AG04450 (cell line): Measurements from ENCODE around the gene HOXA7. TPM values are rescaled to one million over a fixed set of nuclear protein-coding genes. Genes with fewer than 3 reads are reported as not detected.

Source experiments
- CTCF ChIA-PET: fragments of 300-600, 350-600 bp; formaldehyde crosslinking; extraction: SDS; loops from one replicate; lab custom pipeline; 2022; ENCODE audit warnings: antibody characterized with exemption, inconsistent platforms; lab: Charles Lee
- POLR2A ChIA-PET: fragments of 350-600 bp; formaldehyde crosslinking; extraction: SDS; loops from one replicate; lab custom pipeline; 2021; ENCODE audit warnings: antibody characterized with exemption, inconsistent platforms; lab: Yijun Ruan, JAX
- DNase-seq: peaks from one replicate; pipeline ENCODE4 v3.0.0-alpha.2; 2011; ENCODE audit warnings: low read depth, low spot score
- H3K27ac ChIP-seq: one replicate; pipeline ENCODE4 v1.5.1; 2012; ENCODE audit warnings: low read depth, low read length, control low read depth
- H3K27me3 ChIP-seq: one replicate; pipeline ENCODE4 v1.6.0; 2012; ENCODE audit warnings: low read length; ENCODE audit not compliant: control insufficient read depth, insufficient read depth
- H3K4me3 ChIP-seq: 2 replicates; pipeline ENCODE4 v1.5.1; 2011; ENCODE audit warnings: mild to moderate bottlenecking, low read depth, low read length, control low read depth
- H3K9me3 ChIP-seq: 2 replicates; pipeline ENCODE4 v1.5.1; 2012; ENCODE audit warnings: low read length; ENCODE audit not compliant: control insufficient read depth, insufficient read depth
- polyA plus RNA-seq: library from polyadenylated mRNA; depleted of rRNA; stranded (reverse); fragments of >200 nt; gene quantifications from 2 replicates; pipeline ENCODE4 v1.2.3, GENCODE V29; 2011
- TF ChIP-seq, protein P1 (sequence below): IDR thresholded peaks from 2 replicates; pipeline ENCODE4 v1.5.1; 2011; ENCODE audit warnings: low read depth, low read length, control low read depth, inconsistent platforms

Gene HOXA7
- polyA plus RNA-seq, 1 experiment: 5.3 TPM

DNA sequence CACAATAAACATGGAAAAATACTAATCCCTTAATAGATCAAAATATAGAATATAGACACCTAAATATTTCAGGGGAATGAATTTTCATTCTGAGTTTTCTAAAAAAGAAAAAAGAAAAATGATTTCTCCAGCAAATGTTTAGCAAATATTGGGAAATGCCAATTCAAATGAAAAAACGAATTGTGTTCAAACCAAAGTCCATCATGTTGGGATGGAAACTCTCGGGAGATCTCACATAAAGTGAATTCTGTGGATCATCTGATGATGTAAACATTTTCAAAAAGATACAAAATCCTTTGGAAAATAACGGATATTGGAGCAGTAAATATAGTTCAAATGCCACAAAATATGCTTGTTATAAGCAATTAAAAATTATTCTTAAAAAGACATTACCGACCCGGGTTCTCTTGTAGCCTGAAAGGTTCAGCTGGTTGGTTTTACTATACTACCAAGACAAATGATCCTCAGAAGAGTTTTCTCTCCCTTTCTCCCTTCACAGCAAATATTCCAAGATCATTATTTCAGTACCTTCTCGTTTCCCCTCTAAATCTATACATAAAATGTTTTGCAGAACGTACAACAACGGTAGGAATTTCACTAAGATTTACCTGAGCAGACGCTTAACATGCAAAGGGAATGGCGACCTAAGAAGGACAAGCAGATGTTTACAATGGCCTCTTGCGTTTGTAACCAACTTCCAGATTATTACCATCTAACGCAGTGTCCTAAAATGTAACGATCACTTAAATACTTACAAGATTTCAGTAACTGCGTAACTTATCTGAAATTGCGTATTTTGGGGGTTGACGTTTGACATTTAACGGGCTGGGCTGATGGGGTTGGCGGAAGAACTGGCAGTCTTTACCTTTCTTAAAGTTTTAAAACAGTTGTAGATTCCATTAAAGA is 40.9 kb upstream of the HOXA7 start:
- ChIA-PET CTCF (no interaction called here), POLR2A (no interaction called here)
- Histone ChIP-seq H3K9me3 (peaks cover 8% of the 10 kb centered on the region; the same call in 1 of the 2 replicates), H3K27me3 (peaks cover 83% of the 10 kb centered on the region), H3K27ac (no peak overlapping the region), H3K4me3 (no peak overlapping the region)
- TF ChIP-seq, protein P1, sequence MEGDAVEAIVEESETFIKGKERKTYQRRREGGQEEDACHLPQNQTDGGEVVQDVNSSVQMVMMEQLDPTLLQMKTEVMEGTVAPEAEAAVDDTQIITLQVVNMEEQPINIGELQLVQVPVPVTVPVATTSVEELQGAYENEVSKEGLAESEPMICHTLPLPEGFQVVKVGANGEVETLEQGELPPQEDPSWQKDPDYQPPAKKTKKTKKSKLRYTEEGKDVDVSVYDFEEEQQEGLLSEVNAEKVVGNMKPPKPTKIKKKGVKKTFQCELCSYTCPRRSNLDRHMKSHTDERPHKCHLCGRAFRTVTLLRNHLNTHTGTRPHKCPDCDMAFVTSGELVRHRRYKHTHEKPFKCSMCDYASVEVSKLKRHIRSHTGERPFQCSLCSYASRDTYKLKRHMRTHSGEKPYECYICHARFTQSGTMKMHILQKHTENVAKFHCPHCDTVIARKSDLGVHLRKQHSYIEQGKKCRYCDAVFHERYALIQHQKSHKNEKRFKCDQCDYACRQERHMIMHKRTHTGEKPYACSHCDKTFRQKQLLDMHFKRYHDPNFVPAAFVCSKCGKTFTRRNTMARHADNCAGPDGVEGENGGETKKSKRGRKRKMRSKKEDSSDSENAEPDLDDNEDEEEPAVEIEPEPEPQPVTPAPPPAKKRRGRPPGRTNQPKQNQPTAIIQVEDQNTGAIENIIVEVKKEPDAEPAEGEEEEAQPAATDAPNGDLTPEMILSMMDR: no peak
- DNase-seq: no peak

DNA sequence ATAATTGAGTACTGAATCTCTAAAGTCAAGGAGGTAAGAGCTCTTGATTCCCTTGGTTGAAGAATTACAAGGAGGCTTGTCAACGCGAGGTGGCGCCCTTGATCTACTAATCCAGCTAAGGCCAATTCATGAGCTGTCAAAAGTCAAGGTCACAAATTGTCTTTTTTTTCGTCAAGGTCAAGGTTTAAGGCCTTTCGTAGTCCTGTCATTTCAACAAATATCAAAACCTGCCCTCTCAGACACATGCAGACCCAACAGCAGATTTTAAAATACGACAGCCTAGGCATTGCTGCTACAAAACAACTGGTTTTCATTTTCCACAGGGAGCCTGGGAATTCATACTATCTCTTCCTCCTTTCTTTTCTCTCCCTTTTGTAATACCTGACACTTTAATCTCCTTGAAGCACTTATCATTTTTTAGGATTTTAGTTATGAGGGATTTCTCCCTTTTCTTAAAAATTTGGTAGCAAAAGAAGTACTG is 39.9 kb upstream of the HOXA7 start:
- peak; percentile 37 for DNase-seq
- TF ChIP-seq, protein P1: peak; percentile 80
- Histone ChIP-seq H3K9me3 (peaks cover 11% of the 10 kb centered on the region; the same call in 1 of the 2 replicates), H3K27ac (no peak overlapping the region), H3K4me3 (no peak overlapping the region), H3K27me3 (peaks cover 83% of the 10 kb centered on the region)
- ChIA-PET POLR2A (interaction anchor here (0.6 to 0.7 kb wide), 2 partner anchors 12 to 368 kb away, joined by 4 to 12 read pairs; no protein-coding TSS in a partner anchor), CTCF (interaction anchor here (0.5 to 3.2 kb wide), 73 partner anchors 9 to 1725 kb away, joined by 3 to 68 read pairs (median 5); no protein-coding TSS in a partner anchor)

DNA sequence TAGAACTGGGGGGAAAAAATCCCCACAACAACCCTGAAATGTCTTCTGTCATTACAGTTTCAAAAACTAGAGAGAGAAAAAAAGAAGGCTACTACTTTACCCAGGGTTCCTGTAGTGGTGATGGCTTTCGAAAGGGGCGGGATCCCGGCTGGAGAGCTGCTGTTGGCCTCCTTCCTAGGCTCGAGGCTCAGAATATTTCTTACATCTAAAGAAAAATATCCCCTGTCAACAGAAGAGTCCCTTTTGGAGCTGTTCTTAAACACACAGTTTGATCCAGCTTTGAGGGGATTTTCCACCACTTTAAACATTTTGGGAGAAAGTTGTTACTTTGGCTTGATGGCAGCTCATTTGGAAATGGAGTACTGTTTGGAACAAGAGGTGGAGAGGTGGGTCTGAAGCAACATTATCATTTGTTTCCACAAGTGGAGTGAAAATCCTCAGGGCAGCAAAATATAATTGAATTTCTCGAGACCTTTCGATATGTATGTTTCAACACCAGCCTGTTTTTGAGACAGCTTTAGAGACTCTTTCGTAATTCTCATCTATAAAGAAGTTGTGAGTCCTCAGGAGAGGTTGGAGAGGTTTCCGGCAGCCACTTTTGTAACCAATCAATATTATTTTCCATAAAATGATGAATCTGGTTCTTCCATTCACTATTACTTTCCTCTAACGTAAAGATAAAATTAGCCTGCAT is 38.4 kb upstream of the HOXA7 start:
- POLR2A ChIA-PET: no interaction called here
- CTCF ChIA-PET: interaction anchor here (0.9 to 3.2 kb wide), 26 partner anchors 8 to 1727 kb away, joined by 3 to 68 read pairs (median 10); no protein-coding TSS in a partner anchor
- no peak for DNase-seq
- H3K27me3 ChIP-seq: peaks cover 84% of the 10 kb centered on the region
- TF ChIP-seq, protein P1: no peak
- H3K27ac ChIP-seq: no peak overlapping the region
- H3K4me3 ChIP-seq: no peak overlapping the region
- peaks cover 11% of the 10 kb centered on the region; the same call in 1 of the 2 replicates for H3K9me3 ChIP-seq

DNA sequence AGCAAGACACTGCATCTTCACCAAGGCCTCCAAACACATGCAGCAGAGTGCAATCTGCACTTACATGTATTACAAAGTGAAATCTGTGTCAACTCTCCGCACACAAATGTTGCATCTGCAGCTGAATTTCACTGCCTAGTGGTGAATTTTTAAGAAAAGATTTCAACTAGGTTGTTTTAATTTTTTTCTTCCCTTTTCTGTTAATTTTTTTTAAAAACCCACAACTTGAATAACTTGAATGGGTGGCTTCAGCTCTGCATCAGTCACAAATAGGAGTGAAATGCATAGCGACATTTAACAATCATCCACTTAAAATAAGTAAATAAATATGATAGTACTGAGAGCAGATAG is 37.5 kb upstream of the HOXA7 start:
- CTCF ChIA-PET: interaction anchor here (2.8 to 3.2 kb wide), 3 partner anchors 412 to 904 kb away, joined by 24 to 41 read pairs (median 34); no protein-coding TSS in a partner anchor
- no peak for DNase-seq
- no peak overlapping the region for H3K27ac ChIP-seq

More for the DNA sequence above, 37.5 kb upstream of the HOXA7 start:
- TF ChIP-seq, protein P1: no peak
- peaks cover 88% of the 10 kb centered on the region for H3K27me3 ChIP-seq
- H3K4me3 ChIP-seq: no peak overlapping the region
- POLR2A ChIA-PET: interaction anchor here (0.6 to 0.7 kb wide), 2 partner anchors 10 to 37 kb away, joined by 4 to 7 read pairs; no protein-coding TSS in a partner anchor
- peaks cover 13% of the 10 kb centered on the region; the same call in 1 of the 2 replicates for H3K9me3 ChIP-seq
